NCI-H1436 (cell line): ENCODE measurements around the gene DKK1.
A peak's percentile ranks its signal among the peaks of the same experiment; 100 is the strongest.

ENCODE experiments used
- DNase-seq: peaks from one replicate; lab custom pipeline; 2025; lab: John Stamatoyannopoulos, UW

The DKK1 gene

GRCh38 chr10:52313933-52314821 lies at the start of gene DKK1:
Gene DKK1, plus strand, starts transcription at chr10:52314281. Its CDS starts 154 bp downstream, at chr10:52314435.
- no peak for DNase-seq

GRCh38 chr10:52265131-52265926 lies 48.8 kb upstream of the DKK1 start:
- no peak for DNase-seq

- DNase-seq = no peak
These were observed 47.2 kb upstream of the DKK1 start for GRCh38 chr10:52266858-52267257.

GRCh38 chr10:52268790-52269189 lies 45.3 kb upstream of the DKK1 start:
- DNase-seq = no peak

GRCh38 chr10:52269233-52269632 lies 44.8 kb upstream of the DKK1 start:
- DNase-seq = no peak

GRCh38 chr10:52276163-52276562 lies 37.9 kb upstream of the DKK1 start:
- DNase-seq = no peak

GRCh38 chr10:52276986-52277385 lies 37.1 kb upstream of the DKK1 start:
- DNase-seq = no peak

- DNase-seq = no peak
These were observed 34.5 kb upstream of the DKK1 start for GRCh38 chr10:52279546-52279945.

GRCh38 chr10:52280051-52280450 lies 34.0 kb upstream of the DKK1 start:
- no peak for DNase-seq

- no peak for DNase-seq
These were observed 30.9 kb upstream of the DKK1 start for GRCh38 chr10:52283174-52283573.

- no peak for DNase-seq
These were observed 29.6 kb upstream of the DKK1 start for GRCh38 chr10:52284416-52285013.

- DNase-seq = no peak
These were observed 26.2 kb upstream of the DKK1 start for GRCh38 chr10:52287866-52288265.

GRCh38 chr10:52297747-52298146 lies 16.3 kb upstream of the DKK1 start:
- DNase-seq = no peak

- DNase-seq = no peak
These were observed 13.3 kb upstream of the DKK1 start for GRCh38 chr10:52300599-52301277.

- peak; percentile 37 for DNase-seq
These were observed 5.6 kb upstream of the DKK1 start for GRCh38 chr10:52308251-52309031.

- DNase-seq = no peak
These were observed 1.2 kb upstream of the DKK1 start for GRCh38 chr10:52312942-52313255.

- no peak for DNase-seq
These were observed 687 bp upstream of the DKK1 start for GRCh38 chr10:52313256-52313932.

- no peak for DNase-seq
These were observed 906 bp downstream of the DKK1 start for GRCh38 chr10:52314822-52315552.

GRCh38 chr10:52316001-52316400 lies 1.9 kb downstream of the DKK1 start:
- no peak for DNase-seq

- DNase-seq = no peak
These were observed 2.4 kb downstream of the DKK1 start for GRCh38 chr10:52316500-52316899.
